DOHH2 (cell line): ENCODE measurements around the gene IKZF3.
A peak's percentile ranks its signal among the peaks of the same experiment; 100 is the strongest.

Experiments
- CTCF ChIP-seq: fragments of 200-600 bp; sonication (generic); IDR thresholded peaks from one replicate; pipeline ENCODE4 v1.5.1; 2014; ENCODE audit warnings: antibody characterized with exemption, mild to moderate bottlenecking, low read depth, low read length; ENCODE audit not compliant: poor library complexity, severe bottlenecking
- EZH2phosphoT487 ChIP-seq: fragments of 200-600 bp; sonication (generic); IDR thresholded peaks from 2 replicates; pipeline ENCODE4 v1.6.1; 2017; ENCODE audit warnings: borderline replicate concordance, mild to moderate bottlenecking, antibody characterized with exemption, low read length, moderate library complexity, mixed read lengths

- TF ChIP-seq CTCF (peak; percentile 26), EZH2phosphoT487 (no peak)
Observed at GRCh38 chr17:39835038-39835786, 28.9 kb downstream of the IKZF3 start.
